Loucy (cell line): ENCODE data around the gene ANP32D.

Experiments
- EZH2phosphoT487 ChIP-seq: fragments of 200-600 bp; IDR thresholded peaks from 2 replicates; pipeline ENCODE4 v1.6.1; 2018; ENCODE audit warnings: antibody characterized with exemption, mild to moderate bottlenecking, moderate library complexity, borderline replicate concordance
- TF ChIP-seq, protein P1 (sequence below): fragments of 200-600 bp; sonication (generic); conservative IDR thresholded peaks from 2 replicates; pipeline ENCODE4 v1.5.1; 2014; ENCODE audit warnings: mild to moderate bottlenecking, antibody characterized with exemption, low read length

GRCh38 chr12:48512855-48513254 lies 40.5 kb downstream of the ANP32D start:
- TF ChIP-seq, protein P1, sequence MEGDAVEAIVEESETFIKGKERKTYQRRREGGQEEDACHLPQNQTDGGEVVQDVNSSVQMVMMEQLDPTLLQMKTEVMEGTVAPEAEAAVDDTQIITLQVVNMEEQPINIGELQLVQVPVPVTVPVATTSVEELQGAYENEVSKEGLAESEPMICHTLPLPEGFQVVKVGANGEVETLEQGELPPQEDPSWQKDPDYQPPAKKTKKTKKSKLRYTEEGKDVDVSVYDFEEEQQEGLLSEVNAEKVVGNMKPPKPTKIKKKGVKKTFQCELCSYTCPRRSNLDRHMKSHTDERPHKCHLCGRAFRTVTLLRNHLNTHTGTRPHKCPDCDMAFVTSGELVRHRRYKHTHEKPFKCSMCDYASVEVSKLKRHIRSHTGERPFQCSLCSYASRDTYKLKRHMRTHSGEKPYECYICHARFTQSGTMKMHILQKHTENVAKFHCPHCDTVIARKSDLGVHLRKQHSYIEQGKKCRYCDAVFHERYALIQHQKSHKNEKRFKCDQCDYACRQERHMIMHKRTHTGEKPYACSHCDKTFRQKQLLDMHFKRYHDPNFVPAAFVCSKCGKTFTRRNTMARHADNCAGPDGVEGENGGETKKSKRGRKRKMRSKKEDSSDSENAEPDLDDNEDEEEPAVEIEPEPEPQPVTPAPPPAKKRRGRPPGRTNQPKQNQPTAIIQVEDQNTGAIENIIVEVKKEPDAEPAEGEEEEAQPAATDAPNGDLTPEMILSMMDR: no peak
- TF ChIP-seq EZH2phosphoT487: no peak
